HG03460 (cell line): ENCODE results near the gene CNIH2.
A peak's percentile ranks its signal among the peaks of the same experiment; 100 is the strongest.
"Not testable (repeated sequence)": the region's sequence is repeated elsewhere in the genome, so short reads cannot be mapped to it uniquely, and the experiment has no call there.

ENCODE experiments used
- ATAC-seq: cut with Tn5 transposase; IDR thresholded peaks from one replicate; pipeline ENCODE4 v1.9.1; 2021; ENCODE audit not compliant: unreplicated experiment

CNIH2 gene

GRCh38 chr11:66275984-66276612 is 1.9 kb upstream of the CNIH2 start:
- ATAC-seq: no peak

GRCh38 chr11:66276619-66277018 is 1.4 kb upstream of the CNIH2 start:
- not testable (repeated sequence) for ATAC-seq

GRCh38 chr11:66277064-66277463 is 911 bp upstream of the CNIH2 start:
- not testable (repeated sequence) for ATAC-seq

- no peak for ATAC-seq
Measured at GRCh38 chr11:66278363-66279091, 552 bp downstream of the CNIH2 start.

GRCh38 chr11:66279092-66279734 is 1.2 kb downstream of the CNIH2 start:
- no peak for ATAC-seq

- no peak for ATAC-seq
Measured at GRCh38 chr11:66280428-66280827, 2.5 kb downstream of the CNIH2 start.

- no peak for ATAC-seq
Measured at GRCh38 chr11:66281001-66281400, 3.0 kb downstream of the CNIH2 start.

GRCh38 chr11:66281776-66282467 is 3.9 kb downstream of the CNIH2 start:
- no peak for ATAC-seq

- ATAC-seq: no peak
Measured at GRCh38 chr11:66282468-66283455, 4.8 kb downstream of the CNIH2 start.

- ATAC-seq: no peak
Measured at GRCh38 chr11:66283461-66284105, 5.6 kb downstream of the CNIH2 start.

GRCh38 chr11:66284526-66285078 is 6.6 kb downstream of the CNIH2 start:
- ATAC-seq: no peak

GRCh38 chr11:66285250-66285947 is 7.4 kb downstream of the CNIH2 start:
- no peak for ATAC-seq

- no peak for ATAC-seq
Measured at GRCh38 chr11:66286699-66287098, 8.7 kb downstream of the CNIH2 start.

GRCh38 chr11:66287211-66287888 is 9.4 kb downstream of the CNIH2 start:
- no peak for ATAC-seq

- no peak for ATAC-seq
Measured at GRCh38 chr11:66287889-66288670, 10.1 kb downstream of the CNIH2 start.

- peak; percentile 90 for ATAC-seq
Measured at GRCh38 chr11:66288671-66289547, 10.9 kb downstream of the CNIH2 start, which contains the start of gene YIF1A. Gene YIF1A, minus strand, starts transcription at chr11:66289143. Its CDS starts 158 bp downstream, at chr11:66288985.
